Retinal pigment epithelial cell (primary cell): ENCODE measurements around the gene TLE6.

Source experiments
- DNase-seq: peaks from one replicate; pipeline ENCODE4 v3.0.0-alpha.2; 2010; ENCODE audit warnings: low read depth
- H3K4me3 ChIP-seq: 2 replicates; pipeline ENCODE4 v1.5.1; 2011; ENCODE audit warnings: mild to moderate bottlenecking, low read length, control low read depth, moderate library complexity
- TF ChIP-seq, protein P1 (sequence below): conservative IDR thresholded peaks from 2 replicates; pipeline ENCODE4 v1.5.1; 2011; ENCODE audit warnings: low read depth, low read length, control low read depth, inconsistent platforms

Gene TLE6

DNA sequence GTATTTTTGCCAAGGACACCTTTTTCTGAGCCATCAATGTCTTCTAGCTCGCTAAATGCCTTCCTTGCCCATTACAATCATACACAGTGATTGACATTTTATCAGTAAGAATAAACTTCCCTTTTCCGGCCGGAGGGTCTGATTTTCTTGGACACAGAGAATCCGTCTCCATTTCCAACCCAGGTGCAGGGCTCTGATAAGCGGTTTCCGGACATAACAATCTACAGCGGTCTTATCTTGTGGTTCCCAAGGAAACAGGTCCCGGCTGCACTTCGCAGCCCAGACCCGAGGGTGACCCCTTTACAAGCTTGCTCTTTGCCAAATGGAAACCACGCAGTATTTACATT lies 27.5 kb upstream of the TLE6 start:
- peak overlapping the region; percentile 78 for H3K4me3 ChIP-seq
- no peak for DNase-seq
- TF ChIP-seq, protein P1, sequence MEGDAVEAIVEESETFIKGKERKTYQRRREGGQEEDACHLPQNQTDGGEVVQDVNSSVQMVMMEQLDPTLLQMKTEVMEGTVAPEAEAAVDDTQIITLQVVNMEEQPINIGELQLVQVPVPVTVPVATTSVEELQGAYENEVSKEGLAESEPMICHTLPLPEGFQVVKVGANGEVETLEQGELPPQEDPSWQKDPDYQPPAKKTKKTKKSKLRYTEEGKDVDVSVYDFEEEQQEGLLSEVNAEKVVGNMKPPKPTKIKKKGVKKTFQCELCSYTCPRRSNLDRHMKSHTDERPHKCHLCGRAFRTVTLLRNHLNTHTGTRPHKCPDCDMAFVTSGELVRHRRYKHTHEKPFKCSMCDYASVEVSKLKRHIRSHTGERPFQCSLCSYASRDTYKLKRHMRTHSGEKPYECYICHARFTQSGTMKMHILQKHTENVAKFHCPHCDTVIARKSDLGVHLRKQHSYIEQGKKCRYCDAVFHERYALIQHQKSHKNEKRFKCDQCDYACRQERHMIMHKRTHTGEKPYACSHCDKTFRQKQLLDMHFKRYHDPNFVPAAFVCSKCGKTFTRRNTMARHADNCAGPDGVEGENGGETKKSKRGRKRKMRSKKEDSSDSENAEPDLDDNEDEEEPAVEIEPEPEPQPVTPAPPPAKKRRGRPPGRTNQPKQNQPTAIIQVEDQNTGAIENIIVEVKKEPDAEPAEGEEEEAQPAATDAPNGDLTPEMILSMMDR = no peak

DNA sequence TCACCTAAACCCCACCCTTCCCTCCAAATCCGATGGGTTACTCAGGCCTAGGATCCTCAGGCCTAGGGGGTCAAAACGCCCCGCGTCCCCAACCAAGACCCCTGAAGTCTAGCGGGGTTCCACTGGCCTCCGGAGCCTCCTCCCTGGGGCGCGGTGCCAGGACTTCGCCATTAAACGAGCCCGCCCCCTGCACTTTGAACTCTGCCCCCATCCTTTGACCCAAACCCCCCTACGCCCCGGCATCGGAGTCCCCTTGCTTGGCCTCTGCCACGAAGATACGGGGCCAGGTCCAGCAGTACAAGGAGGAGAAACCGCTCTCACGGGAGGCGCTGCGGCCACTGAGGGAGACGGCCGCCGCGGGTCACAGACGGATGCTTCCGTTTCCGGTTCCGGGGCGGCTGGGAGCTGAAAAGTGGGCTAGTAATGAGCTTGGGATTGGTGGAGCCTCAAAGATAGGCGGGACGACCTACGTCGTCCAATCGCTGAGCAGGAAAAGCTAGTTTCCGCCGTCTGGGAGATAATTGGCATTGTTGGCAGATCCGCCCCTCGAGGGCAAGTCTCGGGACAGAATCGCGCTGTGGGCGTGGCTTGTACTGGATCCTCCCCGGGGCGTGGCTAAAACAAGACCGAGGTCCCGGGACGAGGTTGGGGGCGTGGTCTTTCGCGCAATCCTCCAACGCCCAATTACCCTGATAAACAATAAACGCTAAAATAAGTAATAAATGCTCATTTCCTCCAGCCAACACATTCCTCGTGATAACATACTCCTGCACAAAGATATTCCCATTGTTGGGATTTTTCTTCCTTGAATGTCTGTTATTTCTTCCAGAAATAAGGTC lies 26.9 kb upstream of the TLE6 start:
- H3K4me3 ChIP-seq = peak overlapping the region; percentile 78
- DNase-seq = peak; percentile 98
- TF ChIP-seq, protein P1 = no peak

DNA sequence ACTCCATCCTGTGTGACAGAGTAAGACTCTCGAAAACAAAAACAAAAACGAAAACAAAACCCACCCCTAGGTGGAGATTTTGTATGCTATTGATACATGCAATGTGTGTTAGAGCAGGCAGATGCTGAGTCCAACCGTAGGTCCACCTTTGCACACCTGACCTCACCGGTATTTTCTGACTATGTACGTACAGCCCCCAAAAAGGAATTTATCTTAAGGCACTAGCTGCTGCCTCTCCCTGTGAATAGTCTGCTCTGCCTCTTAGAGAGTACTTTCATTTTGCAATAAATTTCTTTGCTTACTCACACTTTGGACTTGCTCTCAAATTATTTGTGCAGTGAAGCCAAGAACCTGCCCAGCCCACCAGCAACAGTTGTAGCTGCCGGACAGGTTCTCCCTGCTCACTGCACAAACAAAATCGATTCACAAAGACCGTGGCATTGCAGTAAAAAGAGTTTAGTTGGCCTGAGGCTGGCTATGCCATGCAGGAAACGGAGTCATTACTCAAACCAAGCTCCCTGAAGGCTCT lies 24.3 kb upstream of the TLE6 start:
- no peak for DNase-seq
- no peak overlapping the region for H3K4me3 ChIP-seq
- TF ChIP-seq, protein P1 = no peak

DNA sequence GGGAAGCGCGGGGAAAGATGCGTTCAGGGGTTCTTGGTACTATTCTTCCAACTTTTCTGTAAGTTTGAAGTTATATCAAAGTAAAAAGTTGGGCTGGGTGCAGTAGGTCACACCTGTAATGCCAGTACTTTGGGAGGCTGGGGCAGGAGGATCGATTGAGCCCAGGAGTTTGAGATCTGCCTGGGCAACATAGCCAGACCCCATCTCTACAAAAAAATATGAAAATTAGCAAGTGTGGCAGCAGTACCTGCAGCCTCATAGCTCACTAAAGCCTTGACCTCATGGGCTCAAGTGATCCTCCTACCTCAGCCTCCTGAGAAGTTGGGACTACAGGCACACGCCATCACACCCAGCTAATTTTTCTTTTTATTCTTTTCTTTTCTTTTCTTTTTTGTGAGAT lies 20.2 kb upstream of the TLE6 start:
- no peak overlapping the region for H3K4me3 ChIP-seq
- DNase-seq = no peak
- TF ChIP-seq, protein P1 = no peak

DNA sequence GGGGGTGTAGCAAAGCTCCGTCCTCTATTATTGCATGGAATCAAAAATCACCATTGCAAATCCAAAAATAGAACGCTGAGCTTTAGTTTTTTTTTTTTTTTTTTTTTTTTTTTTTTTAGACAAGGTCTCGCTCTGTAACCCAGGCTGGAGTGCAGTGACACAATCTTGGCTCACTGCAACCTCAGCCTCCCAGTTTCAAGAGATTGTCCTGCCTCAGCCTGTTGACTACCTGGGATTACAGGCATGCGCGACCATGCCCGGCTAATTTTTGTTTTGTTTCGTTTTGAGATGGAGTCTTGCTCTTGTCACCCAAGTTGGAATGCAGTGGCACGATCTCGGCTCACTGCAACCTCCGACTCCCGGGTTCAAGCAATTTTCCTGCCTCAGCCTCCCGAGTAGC lies 17.2 kb upstream of the TLE6 start:
- TF ChIP-seq, protein P1 = no peak
- no peak for DNase-seq
- H3K4me3 ChIP-seq = no peak overlapping the region

DNA sequence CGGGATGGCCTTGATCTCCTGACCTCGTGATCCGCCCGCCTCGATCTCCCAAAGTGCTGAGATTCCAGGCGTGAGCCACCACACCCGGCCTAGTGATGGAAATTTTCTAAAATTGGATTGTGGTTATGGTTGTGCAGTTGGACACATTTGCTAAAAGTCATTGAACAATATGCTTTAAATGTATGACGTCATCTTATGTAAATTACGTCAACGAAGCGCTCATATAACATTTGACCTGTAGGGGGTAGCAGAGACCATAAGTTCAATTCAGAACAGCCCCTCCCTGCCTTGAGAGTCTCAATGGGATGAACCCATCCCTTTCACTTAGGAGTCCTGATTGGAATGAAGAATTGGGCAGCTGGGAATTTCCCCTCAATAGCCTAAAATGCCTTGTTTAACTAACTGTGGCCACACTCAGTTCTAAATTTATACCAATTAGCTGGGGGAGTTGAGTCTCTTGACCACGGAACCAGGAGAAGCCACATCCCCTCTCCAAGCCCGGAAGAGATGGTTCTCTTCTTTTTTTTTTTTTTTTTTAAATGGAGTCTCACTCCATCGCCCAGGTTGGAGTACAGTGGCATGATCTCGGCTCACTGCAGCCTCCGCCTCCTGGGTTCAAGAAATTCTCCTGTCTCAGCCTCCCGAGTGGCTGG lies 15.2 kb upstream of the TLE6 start:
- H3K4me3 ChIP-seq = no peak overlapping the region
- DNase-seq = no peak
- TF ChIP-seq, protein P1 = peak; percentile 67
